Calu3 (cell line): ENCODE results near the gene RTRAF. TPM values are rescaled to one million over a fixed set of nuclear protein-coding genes. Genes with fewer than 3 reads are reported as not detected.

Experiments used
- BruUV-seq: library from RNA; stranded (reverse); fragments of 400-500 nt; replicated peaks from 2 replicates; lab custom pipeline; 2021; lab: Mats Ljungman, UMichigan
- CTCF ChIA-PET: fragments of 300-600 bp; sonication (Branson Sonifier 250); formaldehyde crosslinking; loops from one replicate; lab custom pipeline; 2022; ENCODE audit warnings: antibody characterized with exemption; lab: Charles Lee
- DNase-seq: peaks from one replicate; pipeline ENCODE4 v3.0.0; 2022
- H3K27ac Mint-ChIP-seq: one replicate; pipeline ENCODE4 v1.8.0; 2022; ENCODE audit warnings: mixed read lengths; ENCODE audit not compliant: unreplicated experiment
- H3K27me3 Mint-ChIP-seq: one replicate; pipeline ENCODE4 v1.8.0; 2022; ENCODE audit warnings: mixed read lengths; ENCODE audit not compliant: unreplicated experiment
- H3K36me3 Mint-ChIP-seq: one replicate; pipeline ENCODE4 v1.8.0; 2022; ENCODE audit warnings: mild to moderate bottlenecking, moderate library complexity, mixed read lengths; ENCODE audit not compliant: insufficient read depth, unreplicated experiment
- H3K4me1 Mint-ChIP-seq: one replicate; pipeline ENCODE4 v1.8.0; 2022; ENCODE audit warnings: mild to moderate bottlenecking, low read depth, mixed read lengths; ENCODE audit not compliant: unreplicated experiment
- H3K4me3 Mint-ChIP-seq: one replicate; pipeline ENCODE4 v1.8.0; 2022; ENCODE audit warnings: mild to moderate bottlenecking, low read depth, moderate library complexity, mixed read lengths; ENCODE audit not compliant: unreplicated experiment
- H3K9me3 Mint-ChIP-seq: one replicate; pipeline ENCODE4 v1.8.0; 2022; ENCODE audit warnings: low read depth, mixed read lengths; ENCODE audit not compliant: unreplicated experiment
- CTCF ChIP-seq: fragments of 200-600 bp; IDR thresholded peaks from one replicate; pipeline ENCODE4 v1.8.0; 2022; ENCODE audit warnings: antibody characterized with exemption; ENCODE audit not compliant: unreplicated experiment
- intact Hi-C: fragments of 100-400 bp; cut with micrococcal nuclease; formaldehyde crosslinking; loops from one replicate; pipeline ENCODE4 v1.10.0; 2022; ENCODE audit not compliant: unreplicated experiment
- total RNA-seq: library from RNA; stranded (reverse); gene quantifications from 2 replicates; pipeline ENCODE4 v1.2.3, GENCODE V29; 2022

Gene RTRAF
- total RNA-seq, 1 experiment from 2014 or later = 164 TPM

- CTCF ChIA-PET = no interaction called here
- Mint-ChIP-seq H3K4me1 (no peaks in the 10 kb centered on the region), H3K4me3 (no peak overlapping the region), H3K27ac (no peak overlapping the region), H3K9me3 (no peaks in the 10 kb centered on the region), H3K36me3 (no peaks in the 10 kb centered on the region), H3K27me3 (peaks cover 41% of the 10 kb centered on the region)
- intact Hi-C loops = no loop called here
- BruUV-seq = no TSS peak
- DNase-seq = no peak
- TF ChIP-seq CTCF = no peak
These were observed 43.8 kb downstream of the RTRAF start for GRCh38 chr14:52033101-52033642.

GRCh38 chr14:52039124-52039815 lies 49.9 kb downstream of the RTRAF start:
- H3K27ac Mint-ChIP-seq = no peak overlapping the region
- H3K4me3 Mint-ChIP-seq = no peak overlapping the region
- H3K4me1 Mint-ChIP-seq = peaks cover 8% of the 10 kb centered on the region
- H3K36me3 Mint-ChIP-seq = peaks cover 4% of the 10 kb centered on the region
- no peaks in the 10 kb centered on the region for H3K9me3 Mint-ChIP-seq
- TF ChIP-seq CTCF = no peak
- BruUV-seq = no TSS peak
- peaks cover 40% of the 10 kb centered on the region for H3K27me3 Mint-ChIP-seq
- CTCF ChIA-PET = no interaction called here
- no peak for DNase-seq
- intact Hi-C loops = no loop called here

- H3K9me3 Mint-ChIP-seq = no peaks in the 10 kb centered on the region
- no peak for TF ChIP-seq CTCF
- intact Hi-C loops = no loop called here
- no peak for DNase-seq
- H3K27ac Mint-ChIP-seq = no peak overlapping the region
- peaks cover 4% of the 10 kb centered on the region for H3K36me3 Mint-ChIP-seq
- no peak overlapping the region for H3K4me3 Mint-ChIP-seq
- peaks cover 16% of the 10 kb centered on the region for H3K4me1 Mint-ChIP-seq
- CTCF ChIA-PET = no interaction called here
- H3K27me3 Mint-ChIP-seq = peaks cover 37% of the 10 kb centered on the region
- no TSS peak for BruUV-seq
These were observed 51.3 kb downstream of the RTRAF start for GRCh38 chr14:52040598-52040997.

GRCh38 chr14:52042371-52043289 lies 53.3 kb downstream of the RTRAF start:
- TF ChIP-seq CTCF = no peak
- Mint-ChIP-seq H3K9me3 (no peaks in the 10 kb centered on the region), H3K4me1 (peaks cover 16% of the 10 kb centered on the region), H3K36me3 (peaks cover 4% of the 10 kb centered on the region), H3K4me3 (no peak overlapping the region), H3K27ac (no peak overlapping the region), H3K27me3 (peaks cover 18% of the 10 kb centered on the region)
- BruUV-seq = no TSS peak
- CTCF ChIA-PET = no interaction called here
- no peak for DNase-seq
- intact Hi-C loops = loop anchor here (1.0 to 2.0 kb wide), 2 partner anchors 89 to 430 kb away; no protein-coding TSS in a partner anchor
